KOPT-K1 (cell line): ENCODE results near the gene ZCWPW1.
"Not testable (repeated sequence)": the region's sequence is repeated elsewhere in the genome, so short reads cannot be mapped to it uniquely, and the experiment has no call there.

Experiments used
- H3K27ac ChIP-seq: fragments of 200-600 bp; sonication (generic); 2 replicates; pipeline ENCODE4 v1.5.1; 2016; ENCODE audit warnings: antibody characterized with exemption, mild to moderate bottlenecking, low read depth, low read length; ENCODE audit not compliant: poor library complexity, severe bottlenecking
- H3K36me3 ChIP-seq: fragments of 200-600 bp; sonication (generic); 2 replicates; pipeline ENCODE4 v1.5.1; 2017; ENCODE audit warnings: antibody characterized with exemption, mild to moderate bottlenecking, low read length, moderate library complexity; ENCODE audit not compliant: insufficient read depth
- H3K9me3 ChIP-seq: fragments of 200-600 bp; sonication (generic); 2 replicates; pipeline ENCODE4 v1.5.1; 2017; ENCODE audit warnings: antibody characterized with exemption, low read length, mild to moderate bottlenecking; ENCODE audit not compliant: insufficient read depth, poor library complexity, severe bottlenecking

Gene ZCWPW1

GRCh38 chr7:100386940-100387339 is 41.6 kb downstream of the ZCWPW1 start:
- Histone ChIP-seq H3K9me3 (no peaks in the 10 kb centered on the region), H3K27ac (no peak overlapping the region)

GRCh38 chr7:100384628-100385294 is 43.7 kb downstream of the ZCWPW1 start:
- no peaks in the 10 kb centered on the region for H3K9me3 ChIP-seq
- H3K36me3 ChIP-seq: no peaks in the 10 kb centered on the region
- H3K27ac ChIP-seq: no peak overlapping the region

More at GRCh38 chr7:100386940-100387339, 41.6 kb downstream of the ZCWPW1 start:
- no peaks in the 10 kb centered on the region for H3K36me3 ChIP-seq

GRCh38 chr7:100382234-100382853 is 46.2 kb downstream of the ZCWPW1 start:
- not testable (repeated sequence) for H3K27ac ChIP-seq, H3K36me3 ChIP-seq, H3K9me3 ChIP-seq

- H3K36me3 ChIP-seq, H3K27ac ChIP-seq, H3K9me3 ChIP-seq: not testable (repeated sequence)
Measured at GRCh38 chr7:100381531-100382233, 46.8 kb downstream of the ZCWPW1 start.

GRCh38 chr7:100380196-100380595 is 48.3 kb downstream of the ZCWPW1 start:
- no peaks in the 10 kb centered on the region for H3K36me3 ChIP-seq
- no peaks in the 10 kb centered on the region for H3K9me3 ChIP-seq
- no peak overlapping the region for H3K27ac ChIP-seq

GRCh38 chr7:100378114-100378755 is 50.3 kb downstream of the ZCWPW1 start:
- Histone ChIP-seq H3K36me3 (no peaks in the 10 kb centered on the region), H3K9me3 (no peaks in the 10 kb centered on the region), H3K27ac (no peak overlapping the region)

GRCh38 chr7:100376066-100376465 is 52.4 kb downstream of the ZCWPW1 start:
- H3K9me3 ChIP-seq: no peaks in the 10 kb centered on the region
- H3K27ac ChIP-seq: no peak overlapping the region
- no peaks in the 10 kb centered on the region for H3K36me3 ChIP-seq

GRCh38 chr7:100374601-100375000 is 53.9 kb downstream of the ZCWPW1 start:
- H3K27ac ChIP-seq: peak overlapping the region; percentile 89
- no peaks in the 10 kb centered on the region for H3K36me3 ChIP-seq
- no peaks in the 10 kb centered on the region for H3K9me3 ChIP-seq

GRCh38 chr7:100373870-100374598 is 54.5 kb downstream of the ZCWPW1 start:
- H3K36me3 ChIP-seq, H3K9me3 ChIP-seq: not testable (repeated sequence)
- peak overlapping the region; percentile 89 for H3K27ac ChIP-seq

GRCh38 chr7:100373261-100373831 is 55.2 kb downstream of the ZCWPW1 start, which contains the start of gene PILRA:
Gene PILRA, plus strand, starts transcription at chr7:100373487. Its CDS starts 170 bp downstream, at chr7:100373657.
- peaks cover 10% of the 10 kb centered on the region for H3K36me3 ChIP-seq
- no peaks in the 10 kb centered on the region for H3K9me3 ChIP-seq
- H3K27ac ChIP-seq: peak within 1 kb of the TSS; percentile 89

GRCh38 chr7:100372694-100373093 is 55.8 kb downstream of the ZCWPW1 start:
- Histone ChIP-seq H3K9me3 (no peaks in the 10 kb centered on the region), H3K36me3 (peaks cover 17% of the 10 kb centered on the region), H3K27ac (peak overlapping the region; percentile 89)

GRCh38 chr7:100372256-100372655 is 56.2 kb downstream of the ZCWPW1 start:
- no peaks in the 10 kb centered on the region for H3K9me3 ChIP-seq
- H3K27ac ChIP-seq: peak overlapping the region; percentile 89
- H3K36me3 ChIP-seq: peaks cover 21% of the 10 kb centered on the region

GRCh38 chr7:100371561-100372171 is 56.8 kb downstream of the ZCWPW1 start:
- H3K27ac ChIP-seq: peak overlapping the region; percentile 89
- no peaks in the 10 kb centered on the region for H3K9me3 ChIP-seq
- H3K36me3 ChIP-seq: peaks cover 27% of the 10 kb centered on the region

GRCh38 chr7:100370746-100371145 is 57.8 kb downstream of the ZCWPW1 start:
- Histone ChIP-seq H3K9me3 (no peaks in the 10 kb centered on the region), H3K36me3 (peaks cover 35% of the 10 kb centered on the region), H3K27ac (no peak overlapping the region)
